ENCODE results near the gene MARK3. TPM values are rescaled to one million over a fixed set of nuclear protein-coding genes. Genes with fewer than 3 reads are reported as not detected.

MARK3 gene
- total and polyA plus RNA-seq, 3 donors from 2014 or later = 93.9 to 198 (median 172) TPM

DNA sequence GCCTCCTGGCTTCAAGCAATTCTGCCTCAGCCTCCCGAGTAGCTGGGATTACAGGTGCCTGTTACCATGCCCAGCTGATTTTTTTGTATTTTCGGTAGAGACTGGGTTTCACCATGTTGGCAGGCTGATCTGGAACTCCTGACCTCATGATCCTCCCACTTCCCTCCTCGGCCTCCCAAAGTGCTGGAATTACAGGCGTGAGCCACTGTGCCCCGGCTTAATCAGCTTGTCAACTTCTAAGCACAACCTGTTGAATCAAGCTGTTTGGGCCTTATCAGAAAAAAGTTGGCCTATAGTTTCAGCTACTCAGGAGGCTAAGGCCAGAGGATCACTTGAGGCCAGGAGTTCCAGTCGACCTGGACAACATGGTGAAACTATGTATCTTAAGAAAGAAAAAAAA, 7.9 kb downstream of the MARK3 start:
- DNase-seq = no peak
- H3K27ac ChIP-seq = peak overlapping the region; percentile 51 to 79
- H3K36me3 ChIP-seq (ENCODE audit: low read depth, missing control alignments) = no peaks in the 10 kb centered on the region
- 36 to 38% methylated on average over 6 of the region's 6 CpGs for WGBS, 2 donors
- no peaks in the 10 kb centered on the region for H3K9me3 ChIP-seq
- no peaks in the 10 kb centered on the region for H3K27me3 ChIP-seq
- TF ChIP-seq POLR2A (IDR thresholded peaks at IDR 0.05) = no peak
- TF ChIP-seq CTCF (IDR thresholded peaks at IDR 0.05) = no peak
- H3K4me1 ChIP-seq = peaks cover 71% of the 10 kb centered on the region
- no peak overlapping the region for H3K4me3 ChIP-seq
- intact Hi-C loops (cut with DNase I; ENCODE audit: low total_unique reads) = no loop called here

- Histone ChIP-seq H3K9me3 (no peaks in the 10 kb centered on the region), H3K4me3 (no peak overlapping the region), H3K27ac (peak overlapping the region; percentile 51 to 79), H3K4me1 (peaks cover 71% of the 10 kb centered on the region), H3K27me3 (no peaks in the 10 kb centered on the region), H3K36me3 (ENCODE audit: low read depth, missing control alignments) (no peaks in the 10 kb centered on the region)
- 39 to 45% methylated on average over 9 of the region's 9 CpGs for WGBS, 2 donors
- intact Hi-C loops (cut with DNase I; ENCODE audit: low total_unique reads) = no loop called here
- peak; percentile 56 for DNase-seq
- peak; percentile 88 to 95 (median 95) for TF ChIP-seq CTCF (IDR thresholded peaks at IDR 0.05)
- TF ChIP-seq POLR2A (IDR thresholded peaks at IDR 0.05) = no peak
Observed at GRCh38 chr14:103393676-103394626, 8.7 kb downstream of the MARK3 start.

GRCh38 chr14:103395244-103395643, 10.0 kb downstream of the MARK3 start:
- TF ChIP-seq POLR2A (IDR thresholded peaks at IDR 0.05) (no peak), CTCF (IDR thresholded peaks at IDR 0.05) (no peak)
- H3K27me3 ChIP-seq = no peaks in the 10 kb centered on the region
- intact Hi-C loops (cut with DNase I; ENCODE audit: low total_unique reads) = no loop called here
- peaks cover 80% of the 10 kb centered on the region for H3K4me1 ChIP-seq
- no peak overlapping the region for H3K4me3 ChIP-seq
- WGBS, 2 donors = 30 to 35% methylated on average over 2 of the region's 2 CpGs
- peak overlapping the region; percentile 51 to 79 for H3K27ac ChIP-seq
- no peaks in the 10 kb centered on the region for H3K9me3 ChIP-seq
- H3K36me3 ChIP-seq (ENCODE audit: low read depth, missing control alignments) = no peaks in the 10 kb centered on the region
- DNase-seq = no peak

GRCh38 chr14:103396463-103396862, 11.2 kb downstream of the MARK3 start:
- H3K4me3 ChIP-seq = no peak overlapping the region
- intact Hi-C loops (cut with DNase I; ENCODE audit: low total_unique reads) = no loop called here
- no peak for TF ChIP-seq CTCF (IDR thresholded peaks at IDR 0.05)
- no peak for DNase-seq
- no peaks in the 10 kb centered on the region for H3K9me3 ChIP-seq
- peaks cover 78% of the 10 kb centered on the region for H3K4me1 ChIP-seq
- no peaks in the 10 kb centered on the region for H3K36me3 ChIP-seq (ENCODE audit: low read depth, missing control alignments)
- H3K27me3 ChIP-seq = no peaks in the 10 kb centered on the region
- peak overlapping the region; percentile 40 to 79 for H3K27ac ChIP-seq
- WGBS, 2 donors = 83 to 92% methylated on average over 2 of the region's 2 CpGs
